GM12873 (cell line): ENCODE measurements around the gene AK4.
A peak's percentile ranks its signal among the peaks of the same experiment; 100 is the strongest.

ENCODE experiments used
- CTCF ChIP-seq: IDR thresholded peaks from 2 replicates; pipeline ENCODE4 v1.5.1; 2012; ENCODE audit warnings: low read depth, mild to moderate bottlenecking, moderate library complexity, low read length, control low read depth; ENCODE audit not compliant: insufficient read depth; ENCODE audit errors: missing control alignments

Gene AK4

GRCh38 chr1:65225179-65225578, 77.2 kb downstream of the AK4 start:
- no peak for TF ChIP-seq CTCF

DNA sequence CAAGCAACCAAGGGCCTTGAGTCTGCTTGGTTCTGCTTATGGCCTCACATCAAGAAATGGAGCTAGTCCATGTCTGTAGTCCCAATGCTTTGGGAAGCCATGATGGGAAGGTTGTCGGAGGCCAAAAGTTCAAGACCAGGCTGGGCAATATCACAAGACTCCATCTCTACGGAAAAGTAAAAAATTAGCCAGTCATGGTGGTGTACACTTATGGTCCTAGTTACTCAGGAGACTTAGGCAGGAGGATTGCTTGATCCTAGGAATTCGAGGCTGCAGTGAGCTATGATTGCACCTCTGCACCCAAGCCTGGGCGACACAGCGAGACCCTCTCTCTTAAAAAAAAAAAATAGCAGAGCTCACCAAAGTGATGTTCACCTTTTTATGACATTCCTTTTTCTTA, 81.2 kb downstream of the AK4 start:
- TF ChIP-seq CTCF, result no peak

- no peak for TF ChIP-seq CTCF
These were observed 81.8 kb downstream of the AK4 start for GRCh38 chr1:65229754-65230339.

GRCh38 chr1:65230731-65231481, 82.9 kb downstream of the AK4 start:
- TF ChIP-seq CTCF, result peak; percentile 15

DNA sequence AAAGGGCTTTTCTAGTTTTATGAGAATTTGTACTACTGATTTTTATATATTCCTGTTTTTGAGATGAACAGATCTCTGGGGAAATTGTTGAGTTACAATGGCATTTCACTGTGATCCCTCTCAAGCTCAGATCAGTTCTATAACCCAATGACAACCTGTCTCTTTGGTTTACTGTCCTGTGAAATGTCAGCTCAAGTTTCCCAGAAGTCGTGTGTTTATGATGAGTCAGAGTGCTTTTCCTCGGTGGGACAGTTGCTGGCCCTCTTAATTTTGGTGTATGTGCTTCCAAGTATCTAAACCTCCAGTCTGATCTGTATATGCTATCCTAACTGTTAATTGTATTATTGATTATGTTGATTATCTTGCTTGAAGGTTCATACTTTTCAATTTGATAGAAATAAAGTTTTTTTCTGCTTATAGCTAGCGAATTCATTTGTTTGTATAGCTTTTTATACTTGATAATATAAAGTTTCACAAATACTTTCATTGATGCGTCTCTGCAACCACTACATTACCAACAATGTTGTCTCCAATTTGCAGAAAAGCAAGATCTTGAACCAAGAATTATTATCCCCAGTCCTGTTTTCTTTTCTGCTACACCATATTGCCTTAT, 83.8 kb downstream of the AK4 start:
- TF ChIP-seq CTCF, result no peak

DNA sequence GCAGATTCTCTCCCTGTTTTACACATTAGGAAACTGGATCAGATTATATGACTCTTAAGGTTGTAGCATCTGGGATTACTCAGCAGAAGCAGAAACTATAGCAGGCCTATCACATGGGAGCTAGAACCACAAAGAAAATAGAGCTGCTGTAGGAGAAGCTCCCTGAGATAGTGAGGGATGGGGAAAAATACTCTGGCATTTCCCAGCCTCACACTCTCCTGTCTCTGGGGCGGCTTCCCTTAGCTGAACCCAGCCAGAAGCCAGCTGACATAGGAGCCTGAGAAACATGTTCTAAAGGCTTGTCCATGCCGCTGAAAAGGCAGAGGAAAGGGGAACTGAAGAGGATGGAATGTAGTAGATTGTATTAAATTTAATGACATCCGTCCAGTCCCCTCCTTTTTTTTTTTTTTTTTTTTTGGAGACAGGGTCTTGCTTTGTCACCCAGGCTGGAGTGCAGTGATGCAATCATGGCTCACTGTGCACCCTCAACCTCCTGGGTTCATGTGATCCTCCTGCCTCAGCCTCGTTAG, 84.5 kb downstream of the AK4 start:
- no peak for TF ChIP-seq CTCF

- TF ChIP-seq CTCF, result no peak
These were observed 85.8 kb downstream of the AK4 start for GRCh38 chr1:65233782-65234181.
